ENCODE results near the gene LETM1. TPM values are rescaled to one million over a fixed set of nuclear protein-coding genes. Genes with fewer than 3 reads are reported as not detected.

Gene LETM1
- total and polyA plus RNA-seq, 2 of the 13 experiments (the other 11 are each of a cell fraction or from before 2014, with no cell fraction given) = 9.7 to 41.6 TPM

- TF ChIP-seq HNF1A (IDR thresholded peaks at IDR 0.05; ENCODE audit: low read depth) (0 out of 2 replicates have a peak, but pooled peaks have one; percentile 18), HNF1A (CRISPR knock-in tag; IDR thresholded peaks at IDR 0.05; ENCODE audit: borderline replicate concordance) (peak; percentile 88; the same call in 1 of the 2 replicates), CHD2 (IDR thresholded peaks at IDR 0.05; ENCODE audit: low read depth, low read length) (0 out of 2 replicates have a peak, but pooled peaks have one; percentile 44), HMGXB3 (CRISPR knock-in tag; IDR thresholded peaks at IDR 0.05; ENCODE audit: borderline replicate concordance) (peak; percentile 71; the same call in 1 of the 2 replicates), ZNF557 (CRISPR knock-in tag; IDR thresholded peaks at IDR 0.05) (0 out of 2 replicates have a peak, but pooled peaks have one; percentile 29), ZBTB46 (CRISPR knock-in tag; IDR thresholded peaks at IDR 0.05; ENCODE audit: borderline replicate concordance) (peak; percentile 91; the same call in 1 of the 2 replicates), ZNF33B (CRISPR knock-in tag; IDR thresholded peaks at IDR 0.05) (no peak), DNMT1 (CRISPR knock-in tag; IDR thresholded peaks at IDR 0.05) (no peak), SP140L (CRISPR knock-in tag; IDR thresholded peaks at IDR 0.05; ENCODE audit: borderline replicate concordance) (no peak), ZNF337 (CRISPR knock-in tag; IDR thresholded peaks at IDR 0.05; ENCODE audit: borderline replicate concordance, low read depth) (0 out of 2 replicates have a peak, but pooled peaks have one; percentile 74), ZBTB8A (CRISPR knock-in tag; IDR thresholded peaks at IDR 0.05; ENCODE audit: borderline replicate concordance, low read depth) (0 out of 2 replicates have a peak, but pooled peaks have one; percentile 56), FOSL1 (CRISPR knock-in tag; IDR thresholded peaks at IDR 0.05; ENCODE audit: borderline replicate concordance) (no peak), HES4 (CRISPR knock-in tag; IDR thresholded peaks at IDR 0.05; ENCODE audit: borderline replicate concordance) (no peak; the same call in none of the 2 replicates), ATF2 (CRISPR knock-in tag; IDR thresholded peaks at IDR 0.05) (peak; percentile 78)
Measured at GRCh38 chr4:1779588-1780382, 76.2 kb downstream of the LETM1 start (continued).
